A673 (cell line): ENCODE data around the gene PRR7. TPM values are rescaled to one million over a fixed set of nuclear protein-coding genes. Genes with fewer than 3 reads are reported as not detected.

Source experiments
- BruUV-seq: library from RNA; stranded (reverse); fragments of 400-500 nt; replicated peaks from 2 replicates; lab custom pipeline; 2021; lab: Mats Ljungman, UMichigan
- CTCF ChIA-PET: fragments of 300-600 bp; sonication (Branson Sonifier 250); formaldehyde crosslinking; loops from one replicate; lab custom pipeline; 2022; ENCODE audit warnings: antibody characterized with exemption; lab: Charles Lee
- POLR2A ChIA-PET: fragments of 300-600 bp; sonication (Branson Sonifier 250); formaldehyde crosslinking; loops from one replicate; lab custom pipeline; 2022; ENCODE audit warnings: antibody characterized with exemption; ENCODE audit not compliant: low non-redundant PET; lab: Charles Lee
- DNase-seq: peaks from one replicate; pipeline ENCODE4 v3.0.0-alpha.2; 2015; ENCODE audit warnings: low spot score
- H3K27ac ChIP-seq: fragments of 200-600 bp; sonication (generic); 2 replicates; pipeline ENCODE4 v1.5.1; 2016; ENCODE audit warnings: mixed run types, low read depth, mild to moderate bottlenecking, mixed read lengths, antibody characterized with exemption, low read length; ENCODE audit not compliant: poor library complexity, severe bottlenecking
- H3K27me3 ChIP-seq: fragments of 200-600 bp; sonication (generic); replicated peaks from 2 replicates; pipeline ENCODE4 v1.6.1; 2017; ENCODE audit warnings: mixed run types, low read depth, mild to moderate bottlenecking, mixed read lengths, antibody characterized with exemption, low read length; ENCODE audit not compliant: insufficient read depth, poor library complexity
- H3K36me3 ChIP-seq: fragments of 200-600 bp; sonication (generic); 2 replicates; pipeline ENCODE4 v1.6.1; 2016; ENCODE audit warnings: mixed run types, mild to moderate bottlenecking, mixed read lengths, antibody characterized with exemption, low read length; ENCODE audit not compliant: insufficient read depth, poor library complexity, severe bottlenecking
- H3K4me1 ChIP-seq: fragments of 200-600 bp; sonication (generic); 2 replicates; pipeline ENCODE4 v1.6.1; 2017; ENCODE audit warnings: mixed run types, mild to moderate bottlenecking, mixed read lengths, antibody characterized with exemption, low read length; ENCODE audit not compliant: insufficient read depth, poor library complexity, severe bottlenecking
- H3K4me3 ChIP-seq: fragments of 200-600 bp; sonication (generic); 2 replicates; pipeline ENCODE4 v1.5.1; 2016; ENCODE audit warnings: low read depth, mixed run types, mild to moderate bottlenecking, mixed read lengths, low read length; ENCODE audit not compliant: poor library complexity, severe bottlenecking
- H3K9me3 ChIP-seq: fragments of 200-600 bp; sonication (generic); 2 replicates; pipeline ENCODE4 v1.6.1; 2016; ENCODE audit warnings: mixed run types, low read depth, mild to moderate bottlenecking, mixed read lengths, antibody characterized with exemption, low read length; ENCODE audit not compliant: poor library complexity, severe bottlenecking
- CTCF ChIP-seq: fragments of 300-800, 200-600 bp; sonication (generic); conservative IDR thresholded peaks from 2 replicates; pipeline ENCODE4 v1.5.1; 2017; ENCODE audit warnings: low read depth, mild to moderate bottlenecking, antibody characterized with exemption, low read length, moderate library complexity, mixed read lengths
- EZH2 ChIP-seq: fragments of 200-600 bp; sonication (generic); IDR thresholded peaks from 2 replicates; pipeline ENCODE4 v1.6.1; 2017; ENCODE audit warnings: borderline replicate concordance, low read depth, mild to moderate bottlenecking, mixed read lengths, antibody characterized with exemption, low read length; ENCODE audit not compliant: poor library complexity, severe bottlenecking
- intact Hi-C: fragments of 100-400 bp; cut with micrococcal nuclease; formaldehyde crosslinking; loops from one replicate; pipeline ENCODE4 v1.10.0; 2022; ENCODE audit not compliant: unreplicated experiment
- total RNA-seq: library from RNA; stranded (reverse); gene quantifications from 2 replicates; pipeline ENCODE4 v1.2.3, GENCODE V29; 2021

PRR7 gene
- total RNA-seq, 1 experiment from 2014 or later: 3.0 TPM

- no peaks in the 10 kb centered on the region for H3K9me3 ChIP-seq
- peaks cover 27% of the 10 kb centered on the region for H3K4me1 ChIP-seq
- peak overlapping the region; percentile 86 for H3K27ac ChIP-seq
- CTCF ChIA-PET: interaction anchor here (1.0 kb wide), 1 partner anchor 17 kb away, joined by 3 read pairs; no protein-coding TSS in a partner anchor
- intact Hi-C loops: no loop called here
- H3K27me3 ChIP-seq: no peaks in the 10 kb centered on the region
- no peak for TF ChIP-seq EZH2
- TF ChIP-seq CTCF: no peak
- POLR2A ChIA-PET: no interaction called here
- peak; percentile 54 for DNase-seq
- H3K36me3 ChIP-seq: peaks cover 23% of the 10 kb centered on the region
- BruUV-seq: no TSS peak
- peak overlapping the region; percentile 96 for H3K4me3 ChIP-seq
Measured at GRCh38 chr5:177472460-177473442, 26.1 kb downstream of the PRR7 start.

- H3K4me3 ChIP-seq: peak within 1 kb of the TSS; percentile 96
- no TSS peak for BruUV-seq
- no peaks in the 10 kb centered on the region for H3K9me3 ChIP-seq
- intact Hi-C loops: no loop called here
- TF ChIP-seq EZH2: no peak
- no peak for TF ChIP-seq CTCF
- CTCF ChIA-PET: no interaction called here
- H3K27ac ChIP-seq: peak within 1 kb of the TSS; percentile 86
- no peaks in the 10 kb centered on the region for H3K27me3 ChIP-seq
- DNase-seq: peak; percentile 72
- H3K36me3 ChIP-seq: peaks cover 15% of the 10 kb centered on the region
- peaks cover 27% of the 10 kb centered on the region for H3K4me1 ChIP-seq
- POLR2A ChIA-PET: interaction anchor here (0.5 to 0.6 kb wide), 2 partner anchors 17 to 117 kb away, joined by 6 to 10 read pairs; no protein-coding TSS in a partner anchor
Measured at GRCh38 chr5:177473443-177474001, 26.9 kb downstream of the PRR7 start, which contains the start of gene DBN1. DBN1 (minus strand) TSS chr5:177473634; CDS start chr5:177473521, 113 bp downstream.

GRCh38 chr5:177474002-177474476, 27.4 kb downstream of the PRR7 start:
- Histone ChIP-seq H3K27me3 (no peaks in the 10 kb centered on the region), H3K27ac (no peak overlapping the region), H3K9me3 (no peaks in the 10 kb centered on the region), H3K4me1 (peaks cover 27% of the 10 kb centered on the region), H3K36me3 (peaks cover 10% of the 10 kb centered on the region), H3K4me3 (no peak overlapping the region)
- ChIA-PET POLR2A (interaction anchor here (0.5 to 0.6 kb wide), 2 partner anchors 16 to 118 kb away, joined by 6 to 10 read pairs; no protein-coding TSS in a partner anchor), CTCF (no interaction called here)
- BruUV-seq: no TSS peak
- DNase-seq: no peak
- intact Hi-C loops: no loop called here
- TF ChIP-seq CTCF: no peak
- no peak for TF ChIP-seq EZH2
